HG03439 (cell line): Measurements from ENCODE around the gene CROCC2.

Source experiments
- ATAC-seq: cut with Tn5 transposase; IDR thresholded peaks from one replicate; pipeline ENCODE4 v1.9.1; 2021; ENCODE audit warnings: mild to moderate bottlenecking, moderate library complexity; ENCODE audit not compliant: unreplicated experiment

The CROCC2 gene

GRCh38 chr2:240996161-240996833 is 90.2 kb downstream of the CROCC2 start:
- ATAC-seq: no peak

- ATAC-seq: no peak
These were observed 90.7 kb downstream of the CROCC2 start for GRCh38 chr2:240996834-240997140.

GRCh38 chr2:240997141-240997855 is 91.2 kb downstream of the CROCC2 start:
- no peak for ATAC-seq

- no peak for ATAC-seq
These were observed 91.9 kb downstream of the CROCC2 start, which contains the start of gene SNED1 for GRCh38 chr2:240997856-240998705. Gene SNED1, plus strand, starts transcription at chr2:240998618. Its CDS starts 220 bp downstream, at chr2:240998838.

GRCh38 chr2:240998706-240998994 is 92.5 kb downstream of the CROCC2 start:
- no peak for ATAC-seq

DNA sequence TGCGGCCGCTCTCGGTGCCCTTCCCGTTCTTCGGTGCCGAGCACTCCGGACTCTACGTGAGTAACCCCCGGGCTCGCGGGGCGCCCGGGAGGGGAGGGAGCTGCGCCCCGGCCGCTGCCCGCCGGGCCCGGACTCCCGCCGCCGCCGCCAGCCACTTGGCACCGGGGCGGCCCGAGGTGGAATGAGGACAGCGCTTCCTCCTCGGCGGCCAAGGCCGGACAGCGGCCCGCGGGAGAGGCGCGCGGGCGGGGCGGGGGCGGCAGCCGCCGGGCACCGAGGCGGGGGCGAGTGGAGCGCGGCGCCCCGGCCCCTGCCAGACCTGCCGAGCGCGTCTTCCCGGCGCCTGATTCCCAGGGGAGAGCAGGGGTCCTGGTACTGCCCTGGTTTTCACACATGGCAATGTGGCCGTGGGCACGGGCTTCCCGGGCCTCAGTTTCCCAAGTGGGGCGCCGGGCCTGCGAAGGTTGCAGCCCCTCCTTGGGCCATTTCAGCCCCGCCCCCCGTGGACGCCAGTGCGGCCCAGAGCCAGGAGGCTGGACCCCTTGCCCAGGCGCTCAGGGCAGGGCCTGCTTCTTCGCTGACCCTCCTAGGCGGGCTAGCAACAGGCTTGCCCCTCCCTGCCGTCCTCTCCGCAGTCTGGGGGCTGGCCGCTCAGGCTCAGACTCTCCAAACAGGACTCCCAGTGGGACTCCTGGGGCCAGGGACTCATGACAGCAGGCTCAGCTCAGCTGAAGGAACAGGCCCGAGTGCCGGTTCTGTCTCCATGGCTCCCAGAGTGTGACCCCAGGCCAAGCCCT is 93.1 kb downstream of the CROCC2 start:
- ATAC-seq: no peak

DNA sequence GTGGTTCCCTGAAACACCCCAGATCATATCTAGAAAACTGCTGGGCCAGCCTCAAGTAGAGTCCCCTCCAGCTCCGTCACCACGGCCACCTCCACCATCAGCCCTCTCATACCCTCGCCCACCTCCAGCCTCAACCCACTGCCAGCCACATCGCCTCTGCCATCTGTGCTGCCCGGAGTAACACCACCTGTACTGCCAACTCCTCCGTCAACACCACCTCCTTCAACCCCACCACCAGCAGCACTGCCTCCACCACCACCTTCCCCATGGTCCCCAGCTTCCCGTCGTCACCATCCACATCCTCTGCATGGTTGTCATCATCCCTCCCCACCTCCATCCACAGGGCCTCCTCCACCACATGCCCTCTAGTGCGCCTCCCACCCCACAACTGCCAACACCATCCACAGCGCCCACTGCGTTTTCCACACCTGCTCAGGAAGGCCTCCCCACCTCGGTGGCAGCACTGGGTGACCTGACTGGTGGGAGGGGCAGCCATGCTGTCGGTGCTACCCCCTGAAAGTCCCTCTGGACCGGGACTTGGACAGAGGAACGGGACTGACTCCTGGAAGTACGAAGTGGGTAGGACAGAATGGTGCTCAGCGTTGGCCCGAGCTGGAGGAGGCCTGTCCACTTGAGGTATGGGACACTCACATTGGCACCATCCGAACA is 93.9 kb downstream of the CROCC2 start:
- ATAC-seq: no peak

GRCh38 chr2:241000831-241001321 is 94.7 kb downstream of the CROCC2 start:
- ATAC-seq: no peak

DNA sequence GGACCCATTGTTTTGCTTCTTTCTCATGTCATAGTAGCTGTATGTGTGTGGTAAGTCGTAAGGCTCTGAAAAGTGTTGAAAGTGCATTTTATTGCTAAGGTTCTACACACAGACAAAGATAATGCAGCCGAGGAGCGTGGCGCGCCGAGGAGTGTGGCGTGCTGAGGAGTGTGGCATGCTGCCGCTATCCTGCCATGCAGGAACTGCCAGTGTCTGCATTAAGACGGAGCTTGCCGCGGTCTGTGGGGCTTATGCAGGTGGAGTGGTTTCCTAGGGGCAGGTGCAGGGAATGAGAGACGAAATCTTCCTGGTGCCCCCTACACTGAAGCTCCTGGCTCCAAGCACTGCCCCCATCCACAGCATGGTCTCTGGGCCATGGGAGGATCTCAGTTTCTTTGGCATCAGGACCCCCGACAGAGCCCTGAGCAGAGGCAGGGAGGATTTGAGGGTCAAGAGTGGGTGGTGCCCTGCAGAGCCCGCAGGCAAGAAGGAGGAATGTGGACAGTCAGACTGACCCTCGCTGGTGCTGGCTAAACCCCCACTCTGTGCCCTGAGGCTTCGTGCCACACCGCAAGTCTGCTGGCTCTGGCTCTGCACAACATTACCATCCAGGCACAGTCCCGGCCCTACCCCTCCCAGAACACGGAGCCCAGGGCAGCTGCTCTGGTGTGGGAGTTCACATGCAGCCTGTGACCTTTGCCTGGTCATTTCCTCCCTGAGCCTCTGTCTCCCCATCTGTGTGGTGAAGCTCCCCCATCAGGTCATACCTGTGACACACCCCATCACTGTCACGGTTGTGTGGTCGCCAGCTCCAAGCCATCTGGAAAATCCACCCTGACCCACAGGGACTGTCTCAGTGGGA is 95.5 kb downstream of the CROCC2 start:
- ATAC-seq: no peak

DNA sequence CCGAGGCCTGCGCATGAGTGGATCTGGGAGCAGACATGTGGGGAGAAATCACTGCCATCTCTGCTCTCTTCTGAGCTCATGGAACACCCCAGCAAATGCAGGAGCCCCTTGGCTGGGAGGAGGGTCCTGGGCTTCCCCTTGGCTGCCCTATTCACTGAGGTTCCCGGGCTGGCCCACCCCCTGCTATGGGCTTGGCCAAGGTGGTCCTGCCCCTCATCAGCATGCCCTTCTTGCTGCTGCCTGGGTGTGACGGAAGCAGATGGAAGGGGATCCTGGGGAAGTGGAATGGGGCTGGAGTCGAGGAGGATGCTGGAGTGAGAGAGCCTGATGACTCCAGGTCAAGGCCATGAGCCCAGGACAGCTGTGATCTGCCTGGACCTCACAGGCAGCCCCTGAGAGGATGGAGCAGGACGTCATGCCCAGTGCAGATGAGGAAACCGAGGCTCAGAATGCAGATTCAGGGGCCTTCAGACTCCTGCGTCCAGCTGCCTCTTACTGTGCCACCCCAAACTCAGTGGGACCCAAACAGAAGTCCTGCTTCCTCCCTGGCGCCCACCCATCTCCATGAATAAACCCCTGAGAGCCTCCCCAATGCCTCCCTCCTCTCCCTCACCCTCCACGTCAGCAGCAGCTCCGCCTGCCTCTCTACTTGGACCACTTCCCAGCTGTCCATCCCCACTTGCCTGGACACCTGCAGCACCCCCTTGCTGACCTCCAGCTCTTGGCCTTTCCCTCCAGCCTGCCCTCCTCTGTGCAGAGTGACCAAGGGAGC is 96.3 kb downstream of the CROCC2 start:
- ATAC-seq: no peak

- ATAC-seq: no peak
These were observed 96.9 kb downstream of the CROCC2 start for GRCh38 chr2:241003047-241003360.

DNA sequence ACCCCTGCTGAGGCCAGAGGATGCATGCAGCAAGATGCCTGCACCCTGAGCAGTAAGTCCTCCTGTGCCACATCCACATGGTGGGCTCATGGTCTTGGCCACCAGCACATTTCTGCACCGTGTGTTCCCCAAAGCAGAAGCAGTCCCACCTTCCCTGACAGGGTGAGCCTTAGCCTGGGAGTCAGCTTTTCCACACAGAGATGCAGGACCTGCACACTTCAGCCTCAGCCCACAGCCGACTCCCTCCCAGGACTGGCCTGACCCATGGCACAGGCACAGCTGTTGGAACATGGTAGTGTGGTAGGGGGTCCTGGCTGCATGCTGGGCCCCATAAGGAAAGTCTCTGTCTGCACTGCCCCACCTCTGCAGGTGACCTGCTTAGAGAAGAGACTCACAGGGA is 97.2 kb downstream of the CROCC2 start:
- ATAC-seq: no peak

DNA sequence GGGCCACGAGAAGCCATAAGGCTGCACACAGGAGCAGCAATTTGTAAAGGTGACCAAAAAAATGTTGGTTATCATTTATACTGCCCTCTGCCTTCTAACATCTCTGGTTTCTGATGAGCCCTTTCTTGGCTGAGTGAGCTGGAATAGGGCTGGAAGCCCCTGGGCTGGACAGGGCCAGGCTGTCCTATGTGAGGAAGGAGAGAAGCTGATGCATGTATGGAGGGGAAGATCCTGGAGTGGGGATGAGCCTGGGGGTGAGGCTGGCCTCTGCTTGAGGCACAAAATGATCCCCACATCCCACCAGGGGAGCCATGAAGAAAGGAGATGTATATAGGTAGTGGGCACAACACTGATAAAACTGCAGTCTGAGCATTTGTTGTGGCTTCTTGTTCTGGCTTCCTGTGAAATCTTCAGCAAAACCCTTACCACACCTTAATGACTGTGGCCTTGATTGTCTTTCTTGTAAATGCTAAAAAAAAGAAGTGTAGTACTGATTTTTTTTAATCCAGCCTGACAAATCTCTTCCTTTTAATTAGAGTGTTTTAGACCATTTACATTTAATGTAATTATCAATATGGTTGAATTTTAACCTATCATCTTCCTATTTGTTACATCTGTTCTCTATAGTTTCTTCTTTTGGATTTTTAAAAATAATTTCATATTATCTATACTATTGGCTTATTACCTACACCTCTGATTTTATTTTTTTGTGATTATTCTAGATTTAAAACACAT is 97.9 kb downstream of the CROCC2 start:
- no peak for ATAC-seq

GRCh38 chr2:241005569-241005968 is 99.4 kb downstream of the CROCC2 start:
- no peak for ATAC-seq

- no peak for ATAC-seq
These were observed 100.3 kb downstream of the CROCC2 start for GRCh38 chr2:241006412-241006811.

GRCh38 chr2:241007111-241007510 is 101.0 kb downstream of the CROCC2 start:
- ATAC-seq: no peak

GRCh38 chr2:241007880-241008710 is 102.0 kb downstream of the CROCC2 start:
- no peak for ATAC-seq
